H1 (cell line): ENCODE measurements around the gene SCGB2B2. TPM values are rescaled to one million over a fixed set of nuclear protein-coding genes. Genes with fewer than 3 reads are reported as not detected.

Experiments used
- CTCF ChIA-PET: fragments of 300-600 bp; sonication (Branson Sonifier 250); formaldehyde crosslinking; loops from one replicate; lab custom pipeline; 2021; ENCODE audit not compliant: partially characterized antibody; lab: Charles Lee
- POLR2A ChIA-PET: fragments of 300-600 bp; sonication (Branson Sonifier 250); formaldehyde crosslinking; loops from one replicate; lab custom pipeline; 2021; ENCODE audit warnings: inconsistent platforms; ENCODE audit not compliant: partially characterized antibody; lab: Charles Lee
- DNase-seq, 2 experiments: peaks; one replicate each; pipeline versions ENCODE4 v3.0.0 to v3.0.0-alpha.2; 2010 to 2022; ENCODE audit warnings: low spot score in 2 of 2, low read depth in 1 of 2, mixed read lengths in 1 of 2
- FAIRE-seq: peaks from 2 replicates; lab custom pipeline; 2011; peaks lifted over from hg19 to GRCh38; lab: Jason Lieb, UNC
- H2AFZ ChIP-seq: 2 replicates; pipeline ENCODE4 v1.8.1; 2012; ENCODE audit warnings: low read length, inconsistent platforms
- H2AK5ac ChIP-seq: 2 replicates; pipeline ENCODE4 v1.6.1; 2013; ENCODE audit warnings: low read depth, low read length
- H2BK120ac ChIP-seq: replicated peaks from 2 replicates; pipeline ENCODE3; 2013; ENCODE audit warnings: low read depth, low read length, inconsistent platforms
- H2BK12ac ChIP-seq: 2 replicates; pipeline ENCODE4 v1.6.1; 2013; ENCODE audit warnings: low read depth, low read length
- H2BK15ac ChIP-seq: 2 replicates; pipeline ENCODE4 v1.6.1; 2013; ENCODE audit warnings: low read length
- H2BK20ac ChIP-seq: 2 replicates; pipeline ENCODE4 v1.6.1; 2013; ENCODE audit warnings: low read length
- H2BK5ac ChIP-seq: 2 replicates; pipeline ENCODE4 v1.6.1; 2013; ENCODE audit warnings: low read depth, low read length
- H3K14ac ChIP-seq: 2 replicates; pipeline ENCODE4 v1.6.1; 2013; ENCODE audit warnings: inconsistent platforms; ENCODE audit not compliant: insufficient read length
- H3K18ac ChIP-seq: 2 replicates; pipeline ENCODE4 v1.6.1; 2013; ENCODE audit warnings: low read length; ENCODE audit errors: extremely low read depth
- H3K23ac ChIP-seq: 2 replicates; pipeline ENCODE4 v1.6.1; 2013; ENCODE audit warnings: inconsistent platforms; ENCODE audit not compliant: insufficient read length
- H3K23me2 ChIP-seq: 2 replicates; pipeline ENCODE4 v1.6.1; 2013; ENCODE audit warnings: low read depth, low read length
- H3K27ac ChIP-seq: 2 replicates; pipeline ENCODE4 v1.6.1; 2011; ENCODE audit warnings: low read depth, low read length, inconsistent platforms
- H3K27me3 ChIP-seq, 4 experiments: replicated peaks in 1 of 4; 1 replicate in 1 of 4; 2 replicates in 3 of 4; pipeline versions ENCODE4 v1.6.1 to v1.8.1; 2011 to 2013; ENCODE audit warnings: low read length in 3 of 4, mild to moderate bottlenecking in 3 of 4, inconsistent platforms in 2 of 4, mixed read lengths in 2 of 4, moderate library complexity in 1 of 4; ENCODE audit not compliant: control insufficient read depth in 3 of 4, insufficient read depth in 3 of 4; ENCODE audit errors: extremely low read depth in 1 of 4
- H3K36me3 ChIP-seq, 4 experiments: 2 replicates each; pipeline versions ENCODE4 v1.6.1 to v1.8.1; 2011 to 2013; ENCODE audit warnings: mild to moderate bottlenecking in 4 of 4, low read length in 3 of 4, moderate library complexity in 2 of 4, control low read depth in 1 of 4, inconsistent platforms in 1 of 4; ENCODE audit not compliant: insufficient read depth in 4 of 4, control insufficient read depth in 2 of 4
- H3K4ac ChIP-seq: replicated peaks from 2 replicates; pipeline ENCODE3; 2013; ENCODE audit warnings: low read length, low read depth, mixed read lengths, inconsistent platforms; ENCODE audit not compliant: insufficient read length
- H3K4me1 ChIP-seq, 4 experiments: replicated peaks in 1 of 4; 1 replicate in 1 of 4; 2 replicates in 3 of 4; pipeline versions ENCODE4 v1.6.1 to v1.8.1; 2011 to 2013; ENCODE audit warnings: low read length in 3 of 4, inconsistent platforms in 2 of 4, mixed read lengths in 1 of 4; ENCODE audit not compliant: insufficient read depth in 4 of 4, control insufficient read depth in 3 of 4
- H3K4me2 ChIP-seq, 2 experiments: 2 replicates each; pipeline versions ENCODE4 v1.6.1 to v1.8.1; 2011 to 2013; ENCODE audit warnings: low read depth in 2 of 2, low read length in 2 of 2, control low read depth in 1 of 2, inconsistent platforms in 1 of 2, mild to moderate bottlenecking in 1 of 2; ENCODE audit not compliant: insufficient read depth in 1 of 2
- H3K4me3 ChIP-seq, 4 experiments: fragments of 200-600, 300-600 bp in 1 of 4; sonication (generic), shearing (Covaris generic), sonication (Bioruptor Twin) in 1 of 4; 2 replicates each; pipeline versions ENCODE4 v1.5.1 to v1.8.1; 2011 to 2016; ENCODE audit warnings: low read length in 4 of 4, low read depth in 3 of 4, control low read depth in 2 of 4, inconsistent platforms in 2 of 4, mild to moderate bottlenecking in 2 of 4, mixed read lengths in 1 of 4, moderate library complexity in 1 of 4; ENCODE audit not compliant: insufficient read depth in 2 of 4; ENCODE audit errors: extremely low read depth in 1 of 4
- H3K56ac ChIP-seq: replicated peaks from 2 replicates; pipeline ENCODE3; 2013; ENCODE audit warnings: low read depth, mild to moderate bottlenecking, mixed read lengths, low read length, inconsistent platforms; ENCODE audit not compliant: insufficient read length
- H3K79me1 ChIP-seq: 2 replicates; pipeline ENCODE4 v1.6.1; 2013; ENCODE audit warnings: low read depth, low read length, control low read depth
- H3K79me2 ChIP-seq, 2 experiments: 2 replicates each; pipeline versions ENCODE4 v1.6.1 to v1.8.1; 2012 to 2013; ENCODE audit warnings: low read length in 2 of 2, mild to moderate bottlenecking in 2 of 2, inconsistent platforms in 1 of 2; ENCODE audit not compliant: insufficient read depth in 2 of 2, control insufficient read depth in 1 of 2
- H3K9ac ChIP-seq, 4 experiments: replicated peaks in 1 of 4; 1 replicate in 1 of 4; 2 replicates in 3 of 4; pipeline versions ENCODE4 v1.6.1 to v1.8.1; 2011 to 2013; ENCODE audit warnings: low read depth in 3 of 4, low read length in 3 of 4, control low read depth in 2 of 4, mild to moderate bottlenecking in 2 of 4, moderate library complexity in 2 of 4, inconsistent platforms in 1 of 4; ENCODE audit errors: extremely low read depth in 1 of 4
- H3K9me3 ChIP-seq, 2 experiments: 2 replicates each; pipeline versions ENCODE4 v1.6.1 to v1.8.1; 2012 to 2013; ENCODE audit warnings: mild to moderate bottlenecking in 2 of 2, moderate library complexity in 2 of 2, control low read depth in 1 of 2, inconsistent platforms in 1 of 2, low read depth in 1 of 2, low read length in 1 of 2, mixed read lengths in 1 of 2; ENCODE audit not compliant: insufficient read depth in 2 of 2
- H4K20me1 ChIP-seq, 2 experiments: replicated peaks in 1 of 2; 2 replicates each; pipeline versions ENCODE3 to v1.8.1; 2011 to 2013; ENCODE audit warnings: inconsistent platforms in 2 of 2, low read length in 2 of 2, mild to moderate bottlenecking in 1 of 2; ENCODE audit not compliant: insufficient read depth in 2 of 2, control insufficient read depth in 1 of 2
- H4K5ac ChIP-seq: 2 replicates; pipeline ENCODE4 v1.6.1; 2013; ENCODE audit warnings: low read length, low read depth, mixed read lengths, inconsistent platforms; ENCODE audit not compliant: insufficient read length
- H4K8ac ChIP-seq: 2 replicates; pipeline ENCODE4 v1.8.0; 2013; ENCODE audit warnings: mild to moderate bottlenecking, moderate library complexity, low read length, inconsistent platforms; ENCODE audit not compliant: insufficient read depth; ENCODE audit errors: extremely low read depth
- H4K91ac ChIP-seq: replicated peaks from 2 replicates; pipeline ENCODE3; 2013; ENCODE audit warnings: low read length, mixed read lengths, inconsistent platforms; ENCODE audit not compliant: insufficient read length
- CEBPB ChIP-seq: IDR thresholded peaks from 2 replicates; pipeline ENCODE4 v1.6.1; 2012; ENCODE audit warnings: low read depth, low read length
- CTBP2 ChIP-seq: IDR thresholded peaks from 2 replicates; pipeline ENCODE4 v1.7.0; 2011; ENCODE audit warnings: borderline replicate concordance, mild to moderate bottlenecking, moderate library complexity, mixed read lengths, low read length; ENCODE audit not compliant: insufficient read depth, insufficient read length
- KDM4A ChIP-seq: IDR thresholded peaks from one replicate; pipeline ENCODE4 v1.7.1; 2012; ENCODE audit warnings: low read depth, mild to moderate bottlenecking, moderate library complexity, low read length, inconsistent platforms; ENCODE audit not compliant: severe bottlenecking
- KDM5A ChIP-seq: fragments of 200-600 bp; IDR thresholded peaks from 2 replicates; pipeline ENCODE4 v1.7.1; 2012; ENCODE audit warnings: mild to moderate bottlenecking, low read length, inconsistent platforms, mixed read lengths
- WGBS, 2 experiments: shearing (Covaris generic) in 1 of 2; methylation state at CpG; one replicate each; pipeline versions ENCODE4 v1.1.6 to v1.1.7; 2013 to 2015; ENCODE audit warnings: low lambda C conversion rate in 2 of 2, mixed read lengths in 2 of 2, inconsistent platforms in 1 of 2, low coverage in 1 of 2, missing lambda C conversion rate in 1 of 2; ENCODE audit not compliant: insufficient replicate concordance in 2 of 2, insufficient coverage in 1 of 2, insufficient read length in 1 of 2; ENCODE audit errors: extremely low coverage in 1 of 2, missing lambda C conversion rate in 1 of 2; 5-methylcytosine and 5-hydroxymethylcytosine counted together
- polyA plus RNA-seq, 7 experiments: library from polyadenylated mRNA; depleted of rRNA in 3 of 7; stranded (reverse) in 5 of 7; unstranded in 2 of 7; fragments of >200 nt in 5 of 7; fragments of 200-250 nt in 2 of 7; gene quantifications; 1 replicate in 5 of 7; 2 replicates in 1 of 7; 4 replicates in 1 of 7; pipeline versions ENCODE4 v1.2.1 to v1.2.3, GENCODE V29; 2011 to 2013; ENCODE audit warnings: missing spikeins in 2 of 7, mixed read lengths in 2 of 7
- total RNA-seq: library from RNA; stranded (reverse); fragmentation: NEBNext Ultra II Directional; extraction: Animal tissue kit (Norgen Biotek cat#: 25700); gene quantifications from 2 replicates; pipeline ENCODE4 v1.2.1, GENCODE V29; 2021
- TF ChIP-seq, protein P1 (sequence below): IDR thresholded peaks from 2 replicates; pipeline ENCODE4 v1.6.1; 2012; ENCODE audit warnings: low read length, inconsistent platforms

The SCGB2B2 gene
- total and polyA plus RNA-seq, 2 of the 8 experiments (the other 6 are each of a cell fraction or from before 2014, with no cell fraction given) = 0.09 TPM; not detected in 1

DNA sequence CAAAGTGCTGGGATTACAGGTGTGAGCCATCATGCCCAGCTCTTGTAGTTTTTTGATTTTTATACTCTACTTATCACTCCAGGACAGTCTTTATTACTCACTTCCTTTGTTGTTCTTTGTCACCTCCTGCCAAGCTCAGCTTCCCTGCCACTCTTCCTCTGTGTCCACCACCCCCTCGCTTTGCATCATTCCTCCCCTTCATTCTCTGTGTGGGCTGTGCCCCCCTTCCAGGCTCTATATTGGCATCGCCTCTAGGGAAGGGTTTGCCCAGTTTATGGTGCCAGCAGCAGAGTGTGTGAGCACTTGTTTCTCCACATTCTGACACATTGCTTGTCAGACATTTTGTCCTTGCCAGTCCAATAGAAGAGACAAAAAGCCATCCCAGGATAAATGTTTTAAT lies 15.6 kb upstream of the SCGB2B2 start:
- H4K91ac ChIP-seq = no peak overlapping the region

More for the DNA sequence above, 15.6 kb upstream of the SCGB2B2 start:
- Histone ChIP-seq H2AFZ (no peak overlapping the region), H2AK5ac (no peak overlapping the region), H2BK12ac (no peak overlapping the region), H2BK15ac (no peak overlapping the region), H3K4me1 (no peaks in the 10 kb centered on the region), H3K23me2 (no peaks in the 10 kb centered on the region; the same call in 1 of the 2 replicates), H3K56ac (no peak overlapping the region), H3K27me3 (peaks cover 0 to 2% (median 0%) of the 10 kb centered on the region in 4 experiments; a peak in 2 of 7 replicates), H3K4me3 (no peak overlapping the region), H3K4me2 (no peak overlapping the region), H3K9me3 (peaks cover 7 to 21% of the 10 kb centered on the region in 2 experiments), H3K14ac (no peak overlapping the region), H3K36me3 (no peaks in the 10 kb centered on the region), H3K79me1 (no peaks in the 10 kb centered on the region), H2BK20ac (no peak overlapping the region), H2BK120ac (no peak overlapping the region), H3K79me2 (no peaks in the 10 kb centered on the region), H2BK5ac (no peak overlapping the region), H4K8ac (0 out of 2 replicates have a peak overlapping the region, but pooled peaks have one; percentile 77), H3K18ac (no peak overlapping the region), H3K4ac (no peak overlapping the region), H3K27ac (no peak overlapping the region), H4K20me1 (no peaks in the 10 kb centered on the region), H3K23ac (no peak overlapping the region), H3K9ac (no peak overlapping the region), H4K5ac (no peak overlapping the region)
- DNase-seq (no peak), FAIRE-seq (no peak)
- CTCF ChIA-PET = no interaction called here
- POLR2A ChIA-PET = interaction anchor here (0.7 kb wide), 1 partner anchor 14 kb away, joined by 4 read pairs; no protein-coding TSS in a partner anchor
- WGBS, 2 experiments = 64% methylated on average over 2 of the region's 2 CpGs; no CpG with 5 or more reads in 1 of the 2 experiments
- TF ChIP-seq CEBPB (no peak), KDM5A (no peak), KDM4A (no peak), CTBP2 (no peak)
- TF ChIP-seq, protein P1, sequence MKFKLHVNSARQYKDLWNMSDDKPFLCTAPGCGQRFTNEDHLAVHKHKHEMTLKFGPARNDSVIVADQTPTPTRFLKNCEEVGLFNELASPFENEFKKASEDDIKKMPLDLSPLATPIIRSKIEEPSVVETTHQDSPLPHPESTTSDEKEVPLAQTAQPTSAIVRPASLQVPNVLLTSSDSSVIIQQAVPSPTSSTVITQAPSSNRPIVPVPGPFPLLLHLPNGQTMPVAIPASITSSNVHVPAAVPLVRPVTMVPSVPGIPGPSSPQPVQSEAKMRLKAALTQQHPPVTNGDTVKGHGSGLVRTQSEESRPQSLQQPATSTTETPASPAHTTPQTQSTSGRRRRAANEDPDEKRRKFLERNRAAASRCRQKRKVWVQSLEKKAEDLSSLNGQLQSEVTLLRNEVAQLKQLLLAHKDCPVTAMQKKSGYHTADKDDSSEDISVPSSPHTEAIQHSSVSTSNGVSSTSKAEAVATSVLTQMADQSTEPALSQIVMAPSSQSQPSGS = no peak
